ENCODE measurements around the gene NPAS2. TPM values are rescaled to one million over a fixed set of nuclear protein-coding genes. Genes with fewer than 3 reads are reported as not detected.

Gene NPAS2
- total RNA-seq, 4 donors from 2014 or later = 63.0 to 134 (median 115) TPM

GRCh38 chr2:100791294-100791935 is 28.5 kb upstream of the NPAS2 start:
- intact Hi-C loops (cut with DNase I; ENCODE audit: low total_unique reads) (no loop called here), in situ Hi-C loops (cut with MboI; ENCODE audit: low pct_ligation_motif_present in 1 of 4, low pct_unique_long_range_greater_than_20kb in 1 of 4, low sequenced_read_pairs in 3 of 4) (no loop called here)
- H3K27me3 ChIP-seq = no peaks in the 10 kb centered on the region
- H3K4me1 ChIP-seq = peaks cover 0 to 9% (median 6%) of the 10 kb centered on the region in 4 donors
- no peak overlapping the region for H3K27ac ChIP-seq
- no peak for TF ChIP-seq CTCF (IDR thresholded peaks at IDR 0.05)
- TF ChIP-seq POLR2A (IDR thresholded peaks at IDR 0.05) = no peak
- no peak for TF ChIP-seq EP300 (IDR thresholded peaks at IDR 0.05; ENCODE audit: low read depth)
- TF ChIP-seq POLR2AphosphoS5 (IDR thresholded peaks at IDR 0.05) = no peak
- no peak for DNase-seq
- WGBS, 2 donors (ENCODE audit: low coverage in 1 of 2) = 89% methylated on average over 9 to 10 of the region's 10 CpGs
- no peak overlapping the region for H3K4me3 ChIP-seq
- H3K9me3 ChIP-seq = no peaks in the 10 kb centered on the region
- H3K36me3 ChIP-seq = no peaks in the 10 kb centered on the region

- in situ Hi-C loops (cut with MboI; ENCODE audit: low pct_ligation_motif_present in 1 of 4, low pct_unique_long_range_greater_than_20kb in 1 of 4, low sequenced_read_pairs in 3 of 4) = no loop called here
- no peaks in the 10 kb centered on the region for H3K36me3 ChIP-seq
- no peak overlapping the region for H3K4me3 ChIP-seq
- no peak for TF ChIP-seq CTCF (IDR thresholded peaks at IDR 0.05)
- TF ChIP-seq EP300 (IDR thresholded peaks at IDR 0.05; ENCODE audit: low read depth) = no peak
- TF ChIP-seq POLR2AphosphoS5 (IDR thresholded peaks at IDR 0.05) = no peak
- no peak for TF ChIP-seq POLR2A (IDR thresholded peaks at IDR 0.05)
- no peaks in the 10 kb centered on the region for H3K27me3 ChIP-seq
- intact Hi-C loops (cut with DNase I; ENCODE audit: low total_unique reads) = no loop called here
- no peaks in the 10 kb centered on the region for H3K9me3 ChIP-seq
- WGBS, 2 donors (ENCODE audit: low coverage in 1 of 2) = 80 to 83% methylated on average over 3 to 7 of the region's 7 CpGs
- DNase-seq = no peak
- peaks cover 0 to 6% (median 4%) of the 10 kb centered on the region in 4 donors for H3K4me1 ChIP-seq
- no peak overlapping the region for H3K27ac ChIP-seq
Observed at GRCh38 chr2:100791936-100792308, 28.0 kb upstream of the NPAS2 start.

GRCh38 chr2:100793220-100793619 is 26.7 kb upstream of the NPAS2 start:
- Histone ChIP-seq H3K27me3 (no peaks in the 10 kb centered on the region), H3K9me3 (no peaks in the 10 kb centered on the region), H3K4me1 (peaks cover 0 to 6% (median 3%) of the 10 kb centered on the region in 4 donors), H3K27ac (no peak overlapping the region), H3K36me3 (no peaks in the 10 kb centered on the region), H3K4me3 (no peak overlapping the region)
- in situ Hi-C loops (cut with MboI; ENCODE audit: low pct_ligation_motif_present in 1 of 4, low pct_unique_long_range_greater_than_20kb in 1 of 4, low sequenced_read_pairs in 3 of 4) (no loop called here), intact Hi-C loops (cut with DNase I; ENCODE audit: low total_unique reads) (no loop called here)
- WGBS, 2 donors (ENCODE audit: low coverage in 1 of 2) = 93 to 96% methylated on average over 3 to 8 of the region's 8 CpGs
- TF ChIP-seq POLR2AphosphoS5 (IDR thresholded peaks at IDR 0.05) (no peak), EP300 (IDR thresholded peaks at IDR 0.05; ENCODE audit: low read depth) (no peak), POLR2A (IDR thresholded peaks at IDR 0.05) (no peak), CTCF (IDR thresholded peaks at IDR 0.05) (no peak)
- DNase-seq = no peak

- WGBS, 2 donors (ENCODE audit: low coverage in 1 of 2) = 81 to 85% methylated on average over 6 to 9 of the region's 9 CpGs
- intact Hi-C loops (cut with DNase I; ENCODE audit: low total_unique reads) (no loop called here), in situ Hi-C loops (cut with MboI; ENCODE audit: low pct_ligation_motif_present in 1 of 4, low pct_unique_long_range_greater_than_20kb in 1 of 4, low sequenced_read_pairs in 3 of 4) (no loop called here)
- H3K27me3 ChIP-seq = no peaks in the 10 kb centered on the region
- no peak for TF ChIP-seq POLR2A (IDR thresholded peaks at IDR 0.05)
- no peak for TF ChIP-seq CTCF (IDR thresholded peaks at IDR 0.05)
- DNase-seq = no peak
- H3K4me3 ChIP-seq = no peak overlapping the region
- no peak overlapping the region for H3K27ac ChIP-seq
- no peaks in the 10 kb centered on the region for H3K36me3 ChIP-seq
- H3K4me1 ChIP-seq = peaks cover 0 to 4% (median 3%) of the 10 kb centered on the region in 4 donors
- H3K9me3 ChIP-seq = no peaks in the 10 kb centered on the region
Observed at GRCh38 chr2:100793982-100794381, 26.0 kb upstream of the NPAS2 start.

Measured in transverse colon (tissue), 4 donors.